Suprapubic skin (tissue), 3 donors: Measurements from ENCODE around the gene TSSK2.

Source experiments
- CTCF ChIP-seq, 2 donors: fragments of 200-600 bp in 1 of 2; fragments of 450-650 bp in 1 of 2; sonication (generic) in 1 of 2; IDR thresholded peaks; one replicate each; pipeline ENCODE4 v1.5.1; 2016 to 2019; ENCODE audit warnings: antibody characterized with exemption in 2 of 2, mild to moderate bottlenecking in 1 of 2, moderate library complexity in 1 of 2
- POLR2A ChIP-seq, 2 donors: fragments of 450-650 bp; IDR thresholded peaks; one replicate each; pipeline ENCODE4 v1.6.1; 2017; ENCODE audit warnings: antibody characterized with exemption in 2 of 2, mild to moderate bottlenecking in 2 of 2, moderate library complexity in 2 of 2

DNA sequence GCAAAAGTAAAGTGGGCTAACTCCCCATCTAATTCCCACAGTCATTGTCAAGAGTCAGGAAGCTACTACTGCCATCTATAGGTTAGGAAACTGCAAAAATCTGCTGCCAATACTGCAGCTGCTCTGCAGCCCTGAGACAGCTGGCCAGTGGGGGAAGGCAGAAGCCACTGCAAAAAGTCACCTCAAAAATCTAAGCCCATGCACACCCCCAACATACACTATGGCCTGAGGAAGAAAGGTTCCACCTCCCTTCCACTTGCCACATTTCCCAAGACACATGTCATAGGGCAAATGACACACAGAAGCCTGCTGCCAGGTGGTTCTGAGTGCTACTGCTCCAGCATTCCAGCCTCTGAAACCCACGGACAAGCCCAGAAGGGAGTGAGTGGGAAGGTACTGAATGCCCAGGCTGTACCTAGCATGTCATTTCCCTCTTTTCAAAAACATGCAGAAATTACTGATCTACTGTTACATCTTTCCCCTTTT, 45.8 kb upstream of the TSSK2 start:
- TF ChIP-seq CTCF (IDR thresholded peaks at IDR 0.05) (no peak), POLR2A (IDR thresholded peaks at IDR 0.05) (no peak)
